HCT116 (cell line): ENCODE measurements around the gene LAMB4. TPM values are rescaled to one million over a fixed set of nuclear protein-coding genes. Genes with fewer than 3 reads are reported as not detected.

Experiments used
- ATAC-seq: fragments of 200-7000 bp; cut with Tn5 transposase; 2 replicates; pipeline ENCODE4 v1.9.1; 2020; ENCODE audit warnings: mild to moderate bottlenecking, moderate library complexity
- BruUV-seq: library from RNA; stranded (reverse); fragments of 400-500 nt; replicated peaks from 2 replicates; lab custom pipeline; 2021; lab: Mats Ljungman, UMichigan
- CTCF ChIA-PET: fragments of 300-600 bp; sonication (Branson Sonifier 250); formaldehyde crosslinking; loops from one replicate; lab custom pipeline; 2021; ENCODE audit warnings: antibody characterized with exemption; lab: Charles Lee
- POLR2A ChIA-PET: fragments of 300-600, 350-600 bp; sonication (Branson Sonifier 250); formaldehyde crosslinking; loops from one replicate; lab custom pipeline; 2021; ENCODE audit warnings: antibody characterized with exemption; lab: Charles Lee
- RAD21 ChIA-PET, 2 experiments: fragments of 300-600 bp; sonication (Branson Sonifier 250); formaldehyde crosslinking; loops; one replicate each; lab custom pipeline; 2023; ENCODE audit warnings: low total read pairs in 2 of 2; ENCODE audit not compliant: uncharacterized antibody in 2 of 2, unreplicated experiment in 2 of 2, low non-redundant PET in 1 of 2; lab: Charles Lee
- DNase-seq: peaks from one replicate; pipeline ENCODE4 v3.0.0-alpha.2; 2010; ENCODE audit warnings: low read depth, low spot score
- H2AFZ ChIP-seq: fragments of 200-600 bp; shearing (Covaris generic), sonication (generic); 2 replicates; pipeline ENCODE4 v1.6.1; 2017; ENCODE audit warnings: low read depth, mixed run types, mixed read lengths, antibody characterized with exemption, low read length; ENCODE audit not compliant: poor library complexity, severe bottlenecking
- H3K27ac ChIP-seq: 2 replicates; pipeline ENCODE4 v1.5.1; 2012; ENCODE audit warnings: low read depth, low read length
- H3K27me3 ChIP-seq: fragments of 200-600 bp; sonication (generic); 2 replicates; pipeline ENCODE4 v1.6.1; 2016; ENCODE audit warnings: mixed run types, low read length, mixed read lengths; ENCODE audit not compliant: insufficient read depth
- H3K36me3 ChIP-seq, 2 experiments: fragments of 200-500 bp in 1 of 2; fragments of 200-600 bp in 1 of 2; sonication (Bioruptor generic) in 1 of 2; sonication (generic) in 1 of 2; 2 replicates each; pipeline versions ENCODE4 v1.5.1 to v1.6.1; 2014 to 2016; ENCODE audit warnings: low read length in 2 of 2, inconsistent platforms in 1 of 2, mixed read lengths in 1 of 2, mixed run types in 1 of 2; ENCODE audit not compliant: insufficient read depth in 2 of 2, control insufficient read depth in 1 of 2
- H3K4me1 ChIP-seq, 2 experiments: fragments of 200-600 bp in 1 of 2; sonication (generic) in 1 of 2; 2 replicates each; pipeline versions ENCODE4 v1.5.1 to v1.6.1; 2012 to 2017; ENCODE audit warnings: low read length in 2 of 2, inconsistent platforms in 1 of 2, mild to moderate bottlenecking in 1 of 2, mixed read lengths in 1 of 2, mixed run types in 1 of 2, moderate library complexity in 1 of 2; ENCODE audit not compliant: insufficient read depth in 2 of 2, control insufficient read depth in 1 of 2
- H3K4me2 ChIP-seq: fragments of 200-600 bp; sonication (generic); 2 replicates; pipeline ENCODE4 v1.6.1; 2017; ENCODE audit warnings: mixed run types, low read length, mixed read lengths
- H3K4me3 ChIP-seq, 2 experiments: fragments of 200-600 bp in 1 of 2; sonication (generic) in 1 of 2; replicated peaks in 1 of 2; 2 replicates each; pipeline ENCODE4 v1.5.1; 2011 to 2016; ENCODE audit warnings: low read length in 2 of 2, control low read depth in 1 of 2, low read depth in 1 of 2, mild to moderate bottlenecking in 1 of 2, mixed read lengths in 1 of 2, mixed run types in 1 of 2
- H3K79me2 ChIP-seq: fragments of 200-600 bp; sonication (generic); 2 replicates; pipeline ENCODE4 v1.6.1; 2017; ENCODE audit warnings: mild to moderate bottlenecking, mixed run types, low read length, moderate library complexity, mixed read lengths; ENCODE audit not compliant: insufficient read depth
- H3K9ac ChIP-seq: fragments of 200-600 bp; sonication (generic); 2 replicates; pipeline ENCODE4 v1.6.1; 2016; ENCODE audit warnings: low read length, mixed read lengths
- H3K9me2 ChIP-seq: fragments of 200-600 bp; sonication (generic), shearing (Covaris generic); 2 replicates; pipeline ENCODE4 v1.6.1; 2017; ENCODE audit warnings: mixed run types, mild to moderate bottlenecking, moderate library complexity; ENCODE audit not compliant: insufficient read depth
- H3K9me3 ChIP-seq, 2 experiments: fragments of 200-500 bp in 1 of 2; fragments of 200-600 bp in 1 of 2; sonication (Bioruptor generic) in 1 of 2; sonication (generic) in 1 of 2; 2 replicates each; pipeline ENCODE4 v1.6.1; 2014 to 2017; ENCODE audit warnings: low read length in 2 of 2, mixed read lengths in 2 of 2, inconsistent platforms in 1 of 2, low read depth in 1 of 2, mild to moderate bottlenecking in 1 of 2, mixed run types in 1 of 2, moderate library complexity in 1 of 2; ENCODE audit not compliant: control insufficient read depth in 1 of 2, insufficient read depth in 1 of 2
- H4K20me1 ChIP-seq: fragments of 200-600 bp; sonication (generic), shearing (Covaris generic); 2 replicates; pipeline ENCODE4 v1.6.1; 2017; ENCODE audit warnings: mixed run types, mild to moderate bottlenecking, moderate library complexity; ENCODE audit not compliant: insufficient read depth
- ATF3 ChIP-seq: IDR thresholded peaks from 2 replicates; pipeline ENCODE4 v1.6.1; 2012
- CEBPB ChIP-seq: IDR thresholded peaks from 2 replicates; pipeline ENCODE4 v1.6.1; 2012; ENCODE audit warnings: low read depth
- EGR1 ChIP-seq: IDR thresholded peaks from 2 replicates; pipeline ENCODE4 v1.6.1; 2012; ENCODE audit warnings: low read depth
- ELF1 ChIP-seq: IDR thresholded peaks from 2 replicates; pipeline ENCODE4 v1.6.1; 2012; ENCODE audit warnings: low read depth, borderline replicate concordance
- EZH2 ChIP-seq: fragments of 200-600 bp; sonication (generic); IDR thresholded peaks from 2 replicates; pipeline ENCODE4 v1.6.1; 2017; ENCODE audit warnings: antibody characterized with exemption, mixed run types
- EZH2phosphoT487 ChIP-seq: fragments of 200-600 bp; IDR thresholded peaks from 2 replicates; pipeline ENCODE4 v1.6.1; 2018; ENCODE audit warnings: antibody characterized with exemption, borderline replicate concordance
- MAX ChIP-seq: IDR thresholded peaks from 2 replicates; pipeline ENCODE4 v1.6.1; 2012
- POLR2A ChIP-seq: IDR thresholded peaks from 2 replicates; pipeline ENCODE4 v1.7.0; 2011; ENCODE audit warnings: borderline replicate concordance; ENCODE audit not compliant: insufficient read depth, insufficient read length; ENCODE audit errors: extremely low read depth
- POLR2AphosphoS5 ChIP-seq: IDR thresholded peaks from 2 replicates; pipeline ENCODE4 v1.6.1; 2011; ENCODE audit warnings: mild to moderate bottlenecking, low read depth, low read length, moderate library complexity
- RAD21 ChIP-seq: IDR thresholded peaks from 2 replicates; pipeline ENCODE4 v1.6.1; 2012; ENCODE audit warnings: low read depth, mild to moderate bottlenecking
- REST ChIP-seq: IDR thresholded peaks from 2 replicates; pipeline ENCODE4 v1.6.1; 2012; ENCODE audit warnings: low read depth
- SIN3A ChIP-seq: IDR thresholded peaks from 2 replicates; pipeline ENCODE4 v1.6.1; 2012; ENCODE audit warnings: low read depth
- SP1 ChIP-seq: IDR thresholded peaks from 2 replicates; pipeline ENCODE4 v1.6.1; 2012; ENCODE audit warnings: low read depth
- SRF ChIP-seq: IDR thresholded peaks from 2 replicates; pipeline ENCODE4 v1.6.1; 2012; ENCODE audit warnings: low read depth
- TCF7L2 ChIP-seq: IDR thresholded peaks from 2 replicates; pipeline ENCODE4 v1.7.0; 2011; ENCODE audit warnings: borderline replicate concordance, inconsistent platforms; ENCODE audit not compliant: insufficient read depth, insufficient read length; ENCODE audit errors: extremely low read depth
- YY1 ChIP-seq: IDR thresholded peaks from 2 replicates; pipeline ENCODE4 v1.6.1; 2011; ENCODE audit warnings: low read length, low read depth, moderate library complexity, mild to moderate bottlenecking; ENCODE audit not compliant: insufficient replicate concordance; ENCODE audit errors: extremely low read depth
- ZBTB33 ChIP-seq: IDR thresholded peaks from 2 replicates; pipeline ENCODE4 v1.6.1; 2011; ENCODE audit warnings: mild to moderate bottlenecking, low read length, moderate library complexity; ENCODE audit not compliant: insufficient replicate concordance; ENCODE audit errors: extremely low read depth
- ZFX ChIP-seq: fragments of 450-650 bp; IDR thresholded peaks from 2 replicates; pipeline ENCODE4 v1.6.1; 2017
- ZNF274 ChIP-seq: fragments of 200-500 bp; sonication (Bioruptor generic); IDR thresholded peaks from 2 replicates; pipeline ENCODE4 v1.6.1; 2014; ENCODE audit warnings: mild to moderate bottlenecking, low read depth, low read length, inconsistent platforms
- intact Hi-C: fragments of 100-400 bp; cut with micrococcal nuclease; formaldehyde crosslinking; loops from 2 replicates; pipeline ENCODE4 v1.10.0; 2022
- total RNA-seq: library from RNA; stranded (reverse); gene quantifications from one replicate; pipeline ENCODE4 v1.2.1, GENCODE V29; 2021; ENCODE audit not compliant: unreplicated experiment

The LAMB4 gene
- total RNA-seq, 1 experiment from 2014 or later: not detected

- Histone ChIP-seq H3K27ac (no peak overlapping the region), H2AFZ (no peak overlapping the region), H3K9me3 (no peaks in the 10 kb centered on the region), H3K4me2 (no peak overlapping the region), H3K4me1 (peaks cover 0 to 12% of the 10 kb centered on the region in 2 experiments; a peak in 2 of 4 replicates), H4K20me1 (no peaks in the 10 kb centered on the region), H3K79me2 (no peaks in the 10 kb centered on the region), H3K9ac (no peak overlapping the region), H3K4me3 (no peak overlapping the region), H3K9me2 (no peaks in the 10 kb centered on the region), H3K36me3 (no peaks in the 10 kb centered on the region), H3K27me3 (no peaks in the 10 kb centered on the region; the same call in 1 of the 2 replicates)
- intact Hi-C loops: no loop called here
- DNase-seq (no peak), ATAC-seq (no peak)
- ChIA-PET CTCF (no interaction called here), POLR2A (no interaction called here), RAD21 (no interaction called here)
- BruUV-seq: no TSS peak
- TF ChIP-seq MAX (no peak), EGR1 (no peak), ATF3 (no peak), ZBTB33 (no peak), POLR2A (no peak), EZH2phosphoT487 (no peak), ZFX (no peak), SRF (no peak), ELF1 (no peak), REST (no peak), SIN3A (no peak), YY1 (no peak), TCF7L2 (no peak), SP1 (no peak), POLR2AphosphoS5 (no peak), EZH2 (no peak), RAD21 (no peak), CEBPB (no peak), ZNF274 (no peak)
These were observed 122.4 kb downstream of the LAMB4 start for GRCh38 chr7:108007762-108008161.
